Activated CD8-positive, alpha-beta memory T cell treated with anti-CD3 and anti-CD28 coated beads, Interleukin-2, amount 50 U/mL, for 24 hours (primary cell): ENCODE results near the gene TBC1D22A.
"Not testable (repeated sequence)": the region's sequence is repeated elsewhere in the genome, so short reads cannot be mapped to it uniquely, and the experiment has no call there.

Source experiments
- DNase-seq: peaks from one replicate; pipeline ENCODE4 v3.0.0-alpha.2; 2020; ENCODE audit errors: extremely low read depth

The TBC1D22A gene

DNA sequence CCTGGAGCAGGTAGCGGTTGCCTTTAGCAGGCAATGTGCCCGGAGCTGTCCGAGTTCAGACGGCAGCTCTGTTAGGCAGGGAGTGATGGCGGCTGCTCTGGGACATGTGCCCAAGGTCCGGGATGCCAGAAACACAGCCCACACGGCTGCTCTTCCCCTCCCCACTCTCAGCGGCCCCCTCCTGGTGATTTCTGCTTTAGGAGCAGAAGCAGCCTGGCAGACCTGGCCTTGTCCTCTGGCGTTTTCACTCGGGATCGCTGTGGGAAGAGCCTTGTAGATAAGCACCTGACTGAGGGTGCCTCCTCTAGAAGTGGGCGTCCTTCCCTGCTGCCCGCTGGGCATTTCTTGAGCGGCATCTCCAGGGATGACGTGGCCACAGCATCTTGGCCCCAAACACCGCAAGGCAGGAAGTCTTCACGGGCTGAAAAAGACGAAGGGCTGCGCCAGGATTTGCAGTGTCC lies 392.2 kb downstream of the TBC1D22A start:
- DNase-seq = no peak

DNA sequence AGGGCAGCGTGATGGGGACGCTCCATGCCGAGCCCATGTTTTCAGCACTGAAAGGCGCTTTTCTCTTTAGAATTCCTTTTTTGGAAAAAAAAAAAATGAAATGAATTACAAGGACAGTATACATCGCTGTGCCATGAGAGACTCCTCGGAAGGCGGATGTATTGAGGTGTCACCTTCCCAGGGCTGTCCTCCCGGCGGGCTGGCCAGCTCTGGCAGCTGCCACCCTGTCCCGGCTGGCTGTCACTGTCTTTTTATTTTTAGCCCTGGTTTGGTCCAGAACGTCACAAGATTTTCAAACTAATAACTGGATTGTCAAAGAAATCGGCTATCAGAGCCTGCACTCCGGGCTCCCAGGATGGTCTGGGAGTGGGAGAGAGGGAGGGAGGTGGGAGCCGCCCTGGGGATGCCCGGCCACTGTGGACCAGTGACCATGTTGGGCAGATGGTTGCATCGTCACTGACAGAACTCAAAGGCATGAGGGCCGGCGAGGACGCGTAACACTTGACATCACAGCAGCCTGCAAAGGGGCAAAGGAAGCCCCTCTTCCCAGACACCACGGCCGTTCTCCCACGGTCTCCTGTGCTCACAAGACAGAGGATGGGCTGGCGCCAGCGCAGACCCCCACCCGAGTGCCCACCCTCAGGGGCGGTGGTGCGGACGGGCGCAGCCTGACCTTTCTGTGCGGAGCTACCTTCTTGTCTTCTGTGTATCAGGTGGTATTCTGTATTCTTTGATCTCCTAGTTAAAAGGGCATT lies 392.9 kb downstream of the TBC1D22A start:
- DNase-seq = no peak

DNA sequence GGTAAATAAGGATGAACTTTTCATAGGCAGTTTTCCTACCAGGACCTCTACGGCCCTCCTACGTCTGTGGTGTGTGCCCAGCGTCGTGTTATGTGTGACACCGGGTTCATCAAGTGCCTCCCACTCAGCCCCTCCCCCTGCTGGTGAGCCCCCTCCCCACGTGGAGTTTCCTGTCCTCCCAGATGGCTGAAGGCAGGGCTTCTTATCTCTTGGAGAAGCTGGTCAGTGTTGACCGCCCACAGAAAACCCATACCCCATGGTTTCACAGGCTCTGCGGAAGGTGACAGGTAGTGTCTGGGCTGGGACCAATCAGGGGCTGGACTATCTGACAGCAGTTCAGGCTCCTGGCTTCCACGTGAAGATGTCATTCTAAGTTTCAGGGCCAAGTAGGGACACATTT lies 393.5 kb downstream of the TBC1D22A start:
- DNase-seq = no peak

DNA sequence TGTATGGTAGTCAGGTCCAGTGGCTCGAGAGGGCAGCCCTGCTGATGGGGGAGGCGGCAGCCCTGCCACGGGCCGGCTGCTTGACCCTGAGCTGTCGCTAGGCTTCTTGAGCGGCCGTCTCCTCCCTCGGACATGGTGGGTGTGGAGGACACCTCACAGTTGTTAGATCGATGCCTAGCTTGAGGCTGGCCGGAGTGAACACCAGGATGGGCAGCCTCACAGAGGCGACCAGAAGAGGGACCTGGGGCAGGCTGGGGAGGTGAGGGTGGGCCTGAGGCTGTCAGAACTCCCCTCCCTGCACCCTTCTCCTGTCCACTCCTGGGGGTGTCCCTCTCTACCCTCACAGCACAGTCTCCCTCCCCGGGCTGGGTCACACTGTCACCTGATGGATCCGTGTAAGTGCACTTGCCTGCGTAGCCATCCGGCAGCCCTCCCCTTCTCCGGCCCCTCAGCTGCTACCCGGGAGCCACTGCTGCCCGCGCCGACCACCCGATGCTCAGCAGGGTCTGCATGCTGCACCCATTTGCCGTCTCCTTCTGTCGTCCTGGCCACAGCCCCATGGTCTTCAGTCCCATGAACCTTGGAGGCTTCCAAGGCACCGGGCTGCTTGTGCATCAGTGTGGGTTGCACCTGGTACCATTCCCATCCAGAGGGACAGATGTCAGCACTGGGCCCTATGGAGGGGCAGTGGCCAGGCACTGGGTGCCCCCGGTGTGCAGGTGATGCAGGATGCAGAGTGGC lies 394.1 kb downstream of the TBC1D22A start:
- no peak for DNase-seq

DNA sequence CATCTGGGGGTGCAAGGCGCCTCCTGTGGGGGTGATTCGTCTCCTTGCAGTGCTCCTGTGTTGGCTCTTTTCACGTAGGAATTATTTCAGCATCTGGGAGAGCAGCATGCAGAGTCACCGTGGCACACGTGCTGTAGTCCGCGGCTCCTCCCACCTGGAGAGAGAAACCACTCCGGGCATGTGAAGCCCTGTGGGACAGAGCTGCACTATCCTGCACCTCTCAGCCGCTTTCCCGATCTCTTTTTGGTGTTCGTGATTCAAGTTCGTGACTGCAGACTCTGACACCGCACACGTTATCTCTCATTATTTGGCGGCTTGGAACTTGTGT lies 394.6 kb downstream of the TBC1D22A start:
- no peak for DNase-seq

DNA sequence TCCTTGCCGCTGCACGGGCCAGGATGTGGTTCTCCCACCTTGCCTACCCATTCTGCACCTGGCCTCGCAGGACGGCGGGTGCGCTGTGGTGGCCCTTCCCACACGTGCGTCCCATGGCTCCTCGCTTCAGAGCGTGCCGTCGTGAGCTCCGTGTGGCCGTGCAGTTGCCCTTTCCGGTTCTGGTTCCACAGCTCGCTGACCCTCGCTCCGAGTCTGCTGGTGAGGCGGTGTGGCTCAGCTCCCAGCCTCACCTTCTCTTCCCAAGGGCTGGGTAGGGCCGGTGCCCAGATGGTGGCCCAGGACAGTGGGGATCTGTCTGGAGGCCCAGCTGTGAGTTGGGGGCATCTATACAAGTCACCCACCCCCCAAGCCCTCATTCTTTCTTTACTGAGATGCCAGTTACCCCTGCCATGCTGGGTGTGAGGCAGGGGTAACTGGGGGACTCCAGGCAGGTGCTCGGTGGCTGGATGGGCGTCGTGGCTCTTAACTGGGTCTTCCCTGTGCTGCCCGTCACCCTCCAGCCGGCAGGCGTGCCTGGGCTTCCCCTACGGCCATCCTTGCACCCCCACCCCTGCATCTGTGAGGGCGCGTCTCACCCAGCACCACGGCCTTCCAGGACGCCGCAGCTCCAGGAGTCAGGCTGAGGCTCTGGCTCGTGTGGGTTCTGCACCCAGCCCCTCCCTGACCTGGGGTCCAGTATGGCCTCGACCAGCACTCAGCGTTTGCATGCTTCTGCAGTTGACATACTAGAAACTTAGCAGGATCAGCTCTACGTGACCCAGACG lies 395.2 kb downstream of the TBC1D22A start:
- no peak for DNase-seq

- no peak for DNase-seq
These were observed 396.0 kb downstream of the TBC1D22A start for GRCh38 chr22:47158457-47158856.

DNA sequence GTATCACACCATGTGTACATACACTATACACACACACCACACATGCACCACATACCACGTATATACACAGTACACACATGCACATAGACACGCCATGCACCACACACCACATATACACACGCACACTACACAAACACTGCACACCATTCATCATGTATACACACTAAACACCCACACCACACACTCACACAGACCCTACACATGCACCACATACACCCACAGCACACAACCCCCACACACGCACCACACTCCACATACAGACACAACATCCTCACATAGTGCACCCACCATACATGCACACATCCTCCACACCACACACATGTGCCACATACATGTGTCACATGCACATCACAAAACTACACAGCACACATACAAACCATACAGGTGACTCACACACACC lies 397.1 kb downstream of the TBC1D22A start:
- no peak for DNase-seq

- no peak for DNase-seq
These were observed 397.7 kb downstream of the TBC1D22A start for GRCh38 chr22:47160141-47160541.

DNA sequence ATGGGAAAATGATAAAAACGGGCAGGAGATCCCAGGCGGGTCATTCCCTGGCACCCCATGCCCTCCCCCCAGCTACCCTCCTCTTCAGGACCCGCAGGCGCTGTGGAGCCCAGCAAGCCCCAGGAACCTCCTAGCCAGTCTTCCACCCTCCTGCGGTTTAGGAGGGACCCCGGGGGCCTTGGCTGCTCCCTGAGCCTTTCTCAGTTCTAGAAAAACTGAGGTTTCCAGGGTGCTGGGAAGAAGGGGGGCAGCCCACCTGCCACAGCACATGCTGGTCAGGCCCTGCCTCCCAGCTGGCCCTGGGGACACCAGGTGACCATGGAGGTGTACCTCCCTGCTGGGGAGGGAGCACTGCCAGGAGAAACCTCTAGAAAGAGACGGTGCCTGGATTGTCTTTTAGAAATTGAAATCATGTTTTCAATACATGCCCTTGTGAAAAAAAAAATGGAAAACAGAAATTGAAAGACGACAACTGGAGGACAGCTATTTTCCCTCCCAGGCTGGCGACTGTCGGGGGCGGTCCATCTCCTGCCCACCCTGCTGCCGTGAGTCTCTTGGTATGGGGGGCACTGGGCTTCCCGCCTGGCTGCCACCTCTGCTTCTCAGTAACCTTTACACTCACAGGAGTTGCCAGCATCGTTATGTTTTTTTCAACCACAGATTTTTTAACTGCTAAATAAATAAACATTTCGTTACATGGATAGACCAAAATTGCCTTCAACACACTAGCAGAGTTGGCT lies 398.5 kb downstream of the TBC1D22A start:
- no peak for DNase-seq

DNA sequence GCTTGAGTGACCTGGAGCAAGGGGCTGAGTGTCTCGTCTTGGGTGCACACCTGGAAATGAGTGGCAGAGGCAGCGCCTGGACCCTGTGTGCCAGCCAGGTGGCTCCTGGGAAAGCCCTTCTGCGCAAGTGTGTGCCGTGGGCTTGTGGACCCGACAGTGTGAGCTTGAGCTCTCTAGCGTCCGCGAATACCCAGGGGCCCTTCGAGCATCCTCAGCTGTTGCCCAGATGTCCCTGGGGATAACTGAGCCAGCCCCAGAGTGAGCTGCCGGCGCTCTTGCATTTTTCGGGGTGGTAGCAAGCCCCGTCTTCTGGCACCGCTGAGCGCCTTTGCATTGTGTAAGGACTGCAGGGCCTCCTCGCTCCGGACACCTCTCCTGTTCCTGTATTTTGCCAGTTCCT lies 399.2 kb downstream of the TBC1D22A start:
- DNase-seq = no peak

DNA sequence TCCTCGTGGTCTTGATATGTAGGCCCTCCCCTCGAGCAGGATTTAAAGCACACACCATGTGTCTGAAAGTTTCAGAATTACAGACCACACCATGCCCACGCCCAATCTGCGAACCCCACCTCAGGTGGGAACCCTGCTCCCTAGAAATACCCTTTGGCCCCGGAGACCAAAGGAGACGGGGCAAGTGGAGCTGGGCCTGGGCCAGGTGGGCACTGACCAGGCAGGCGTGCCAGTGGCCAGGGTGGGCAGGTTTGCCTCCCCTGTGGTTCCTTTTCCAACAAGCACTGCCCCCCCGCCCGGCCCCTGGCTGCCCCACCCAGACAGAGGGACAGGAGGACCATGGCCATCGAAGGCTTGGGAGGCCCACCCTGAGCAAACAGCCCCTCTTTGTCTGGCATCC lies 400.4 kb downstream of the TBC1D22A start:
- DNase-seq = no peak

DNA sequence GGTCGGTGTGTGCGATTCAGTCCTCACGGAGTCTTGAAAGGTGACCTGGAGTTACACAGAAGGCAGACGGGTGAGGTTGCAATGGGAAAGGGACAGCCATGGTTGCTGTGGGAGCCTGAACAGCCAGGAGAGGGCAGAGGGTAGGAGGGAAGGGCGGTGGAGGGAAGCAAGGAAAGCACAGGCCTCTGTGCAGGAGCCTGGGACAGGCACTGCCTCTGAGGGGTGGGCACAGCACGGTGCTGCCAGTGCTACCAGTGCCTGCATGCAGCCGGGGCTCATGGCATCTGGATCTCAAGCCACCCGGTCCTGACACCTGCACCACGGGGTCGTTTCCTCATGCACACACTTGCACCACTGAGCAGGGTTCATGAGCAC lies 401.0 kb downstream of the TBC1D22A start:
- DNase-seq = no peak

DNA sequence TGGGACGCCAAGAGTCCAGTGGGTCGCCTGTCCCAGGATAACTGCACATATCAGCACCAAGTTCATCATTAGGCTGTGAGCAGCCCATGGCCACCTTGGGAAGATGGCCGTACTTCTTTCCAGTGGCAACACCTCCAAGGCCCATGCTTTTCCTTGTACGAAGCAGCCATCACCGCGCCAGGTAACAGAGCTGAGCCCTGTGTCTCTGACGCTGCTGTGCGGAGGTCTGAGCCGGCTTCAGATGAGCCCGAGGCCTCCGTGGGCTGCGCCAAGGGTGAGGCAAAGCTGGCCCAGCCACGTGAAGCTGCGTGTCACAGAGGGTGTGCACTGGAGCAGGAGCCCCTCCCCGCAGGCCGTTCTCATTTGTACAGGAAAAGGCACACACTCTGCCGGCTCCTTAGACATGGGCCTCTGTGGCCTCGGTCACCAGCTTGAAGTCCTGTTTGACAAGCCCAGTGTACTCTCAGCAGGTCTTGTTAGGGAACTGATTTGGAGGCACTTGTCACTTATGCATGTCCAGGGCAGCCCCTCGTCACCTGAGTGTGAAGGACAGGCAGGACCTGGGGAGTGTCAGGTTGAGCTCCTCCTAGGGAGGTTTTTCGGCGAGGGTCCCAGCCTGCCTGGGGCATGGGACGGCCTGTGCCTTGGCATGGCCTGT lies 401.5 kb downstream of the TBC1D22A start:
- no peak for DNase-seq

DNA sequence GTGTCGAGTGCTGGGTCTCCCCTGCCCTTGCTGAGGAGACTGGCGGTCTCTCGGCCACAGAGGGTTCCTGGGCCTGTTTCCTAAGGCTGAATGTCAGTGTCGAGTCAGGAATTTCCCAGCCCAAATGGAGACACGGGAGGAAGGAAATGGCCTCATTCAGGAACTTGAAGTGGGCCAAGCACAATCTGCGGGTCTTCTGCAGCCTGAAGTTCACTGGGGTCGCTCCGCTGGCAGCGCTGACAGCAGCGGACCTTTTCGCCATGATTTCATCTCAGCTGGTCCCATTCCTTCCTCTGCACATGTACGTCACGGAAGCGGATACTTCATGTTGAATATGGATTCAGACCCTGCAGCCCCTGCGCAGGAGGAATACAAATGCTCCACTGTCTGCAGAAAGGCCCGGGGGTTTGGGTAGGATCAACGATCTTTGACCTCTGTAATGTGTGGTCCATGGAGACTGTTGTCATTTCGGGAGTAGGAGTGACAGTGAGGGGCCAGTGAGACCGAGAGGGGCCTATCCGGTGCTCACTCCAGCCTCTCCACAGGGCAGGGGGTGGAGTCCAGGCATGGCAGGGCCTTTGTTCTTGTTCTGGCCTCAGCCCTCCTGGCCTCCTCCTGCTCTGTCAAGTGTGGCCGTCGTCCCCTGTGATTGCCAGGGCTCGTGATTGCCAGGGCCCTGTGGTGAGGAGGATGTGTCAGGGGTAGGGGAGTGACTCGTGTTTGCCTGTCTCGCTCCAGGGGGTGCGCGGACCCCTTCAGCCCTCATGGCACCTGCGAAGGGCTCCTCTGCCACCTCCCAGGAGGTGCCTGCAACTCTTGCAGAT lies 402.3 kb downstream of the TBC1D22A start:
- DNase-seq = no peak

- no peak for DNase-seq
These were observed 403.0 kb downstream of the TBC1D22A start for GRCh38 chr22:47165338-47166032.

GRCh38 chr22:47166033-47166404 lies 403.6 kb downstream of the TBC1D22A start:
- no peak for DNase-seq

DNA sequence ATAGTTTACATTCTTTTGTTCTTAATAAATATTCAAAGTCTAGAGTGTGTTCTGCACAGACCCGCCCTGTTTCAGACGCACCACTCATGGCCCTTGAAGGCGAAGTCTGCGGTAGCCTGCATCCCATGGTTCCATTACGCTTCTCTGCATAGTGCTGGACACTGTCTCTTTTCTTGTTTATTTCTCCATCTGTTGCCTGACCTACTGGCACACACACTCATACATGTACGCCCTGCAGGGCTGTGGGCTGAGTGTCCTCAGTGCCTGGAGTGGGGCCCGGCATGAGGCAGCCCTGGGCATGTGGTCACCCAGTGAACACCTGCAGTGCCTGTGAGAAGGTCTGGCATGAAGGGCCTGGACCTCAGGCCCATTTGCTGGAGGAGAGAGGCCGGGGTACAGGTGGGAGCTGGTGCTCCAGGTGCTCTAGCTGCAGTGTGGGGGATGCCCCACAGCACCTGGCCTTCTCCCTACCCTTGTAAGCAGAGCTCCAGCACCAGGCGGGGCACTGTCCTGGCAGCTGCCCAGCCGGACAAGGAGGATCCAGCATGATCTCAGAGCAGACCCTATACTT lies 404.1 kb downstream of the TBC1D22A start:
- no peak for DNase-seq

- no peak for DNase-seq
These were observed 404.6 kb downstream of the TBC1D22A start for GRCh38 chr22:47167056-47167455.

DNA sequence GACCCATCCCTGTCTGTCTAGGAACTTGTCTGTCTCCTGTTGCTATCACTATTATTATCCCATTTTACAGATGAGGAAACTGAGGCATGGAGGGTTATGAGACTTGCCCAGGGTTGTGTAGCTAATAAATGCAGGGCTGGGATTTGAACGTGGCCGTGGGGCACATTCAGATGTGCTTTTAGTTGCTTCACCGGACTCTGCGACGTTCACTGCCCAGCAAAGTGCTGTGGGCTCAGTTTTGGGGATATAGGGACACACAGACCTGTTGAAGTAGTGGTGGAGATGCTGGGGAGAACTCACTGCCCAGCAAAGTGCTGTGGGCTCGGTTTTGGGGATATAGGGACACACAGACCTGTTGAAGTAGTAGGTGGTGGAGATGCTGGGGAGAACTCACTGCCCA lies 405.5 kb downstream of the TBC1D22A start:
- not testable (repeated sequence) for DNase-seq
